ENCODE data around the gene ACP3.

Gene ACP3

DNA sequence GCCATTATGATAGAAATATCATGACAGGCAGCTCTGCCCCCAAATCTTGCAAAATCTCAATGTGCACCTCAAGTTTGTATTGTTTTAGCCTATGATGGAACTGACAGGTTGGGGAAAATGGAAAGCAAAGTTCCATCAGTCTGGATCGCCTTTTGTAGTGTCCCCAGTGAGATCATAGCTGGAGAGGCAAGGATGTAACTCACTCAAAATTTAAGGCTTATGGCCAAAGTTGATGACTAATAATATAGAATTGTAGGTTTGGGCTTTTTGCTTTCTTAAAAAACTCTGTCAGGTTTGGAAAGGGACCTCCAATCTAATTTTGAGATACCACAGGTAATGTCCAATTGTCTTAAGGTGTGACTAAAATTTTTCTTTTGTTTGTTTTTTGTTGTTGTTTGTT lies 1.4 kb upstream of the ACP3 start:
- Histone ChIP-seq H3K36me3 (ENCODE audit: control insufficient read depth, insufficient read depth, low read length) (no peaks in the 10 kb centered on the region), H3K4me1 (ENCODE audit: control insufficient read depth, insufficient read depth, low read length) (peaks cover 37% of the 10 kb centered on the region), H3K27me3 (ENCODE audit: control insufficient read depth, insufficient read depth, low read length) (no peaks in the 10 kb centered on the region), H3K27ac (ENCODE audit: low read depth, low read length) (no peak overlapping the region), H3K9me3 (ENCODE audit: control insufficient read depth, insufficient read depth, low read depth, low read length) (peaks cover 3% of the 10 kb centered on the region; the same call in 1 of the 2 replicates), H3K4me3 (ENCODE audit: low read depth, low read length) (no peak overlapping the region), H3K9ac (ENCODE audit: low read length) (no peak overlapping the region)

DNA sequence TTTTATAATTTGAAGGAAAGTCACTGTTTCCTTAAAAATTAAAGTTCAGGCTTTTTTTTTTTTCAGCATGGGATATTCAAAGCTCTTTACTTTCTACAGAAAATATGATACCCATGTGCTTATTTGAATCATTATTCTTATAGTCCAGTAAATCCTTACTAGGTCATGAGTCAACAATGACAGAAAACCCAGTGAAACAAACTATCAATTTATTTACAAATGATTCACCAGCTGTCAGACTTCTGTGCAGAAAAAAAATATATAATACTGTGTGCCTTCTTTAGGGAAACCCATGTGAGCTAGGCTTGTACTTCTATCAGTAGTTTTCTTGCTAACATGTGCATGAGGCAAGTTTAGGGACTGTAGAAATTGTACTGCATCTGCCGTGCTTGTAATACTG lies 1.2 kb downstream of the ACP3 start:
- H3K9me3 ChIP-seq (ENCODE audit: control insufficient read depth, insufficient read depth, low read depth, low read length), result peaks cover 2% of the 10 kb centered on the region; the same call in 1 of the 2 replicates
- H3K27ac ChIP-seq (ENCODE audit: low read depth, low read length), result no peak overlapping the region
- H3K4me1 ChIP-seq (ENCODE audit: control insufficient read depth, insufficient read depth, low read length), result peaks cover 32% of the 10 kb centered on the region
- H3K9ac ChIP-seq (ENCODE audit: low read length), result no peak overlapping the region
- no peaks in the 10 kb centered on the region for H3K36me3 ChIP-seq (ENCODE audit: control insufficient read depth, insufficient read depth, low read length)
- H3K27me3 ChIP-seq (ENCODE audit: control insufficient read depth, insufficient read depth, low read length), result no peaks in the 10 kb centered on the region
- no peak overlapping the region for H3K4me3 ChIP-seq (ENCODE audit: low read depth, low read length)

- no peak overlapping the region for H3K27ac ChIP-seq (ENCODE audit: low read depth, low read length)
- no peak overlapping the region for H3K4me3 ChIP-seq (ENCODE audit: low read depth, low read length)
- no peak overlapping the region for H3K9ac ChIP-seq (ENCODE audit: low read length)
- H3K9me3 ChIP-seq (ENCODE audit: control insufficient read depth, insufficient read depth, low read depth, low read length), result no peaks in the 10 kb centered on the region
- H3K4me1 ChIP-seq (ENCODE audit: control insufficient read depth, insufficient read depth, low read length), result peaks cover 32% of the 10 kb centered on the region
- no peaks in the 10 kb centered on the region for H3K36me3 ChIP-seq (ENCODE audit: control insufficient read depth, insufficient read depth, low read length)
- H3K27me3 ChIP-seq (ENCODE audit: control insufficient read depth, insufficient read depth, low read length), result no peaks in the 10 kb centered on the region
These were observed 4.1 kb downstream of the ACP3 start for GRCh38 chr3:132321304-132321703.

DNA sequence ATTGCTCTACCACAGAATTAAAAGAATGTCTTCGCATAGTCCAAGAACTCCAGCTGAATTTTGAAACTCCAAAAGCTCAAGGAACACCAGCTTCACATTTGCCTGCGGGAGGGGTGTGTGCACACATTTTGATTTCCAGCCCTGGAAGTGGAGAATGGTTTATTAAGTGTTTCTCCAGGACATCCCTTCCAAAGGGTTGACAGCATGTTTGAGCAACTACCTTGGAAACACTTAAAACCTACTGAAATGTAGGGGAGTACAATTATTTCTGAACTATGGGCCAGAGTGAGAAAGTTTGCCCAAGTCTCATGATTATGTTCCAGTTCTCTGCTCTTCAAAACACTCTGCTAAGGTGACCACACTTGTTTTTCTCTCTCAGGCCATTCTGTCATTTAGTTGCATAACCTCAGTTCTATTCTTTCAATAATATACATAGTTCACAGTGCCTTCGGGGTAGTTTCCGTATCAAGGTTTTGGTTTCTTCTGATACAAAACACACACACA lies 7.9 kb downstream of the ACP3 start:
- Histone ChIP-seq H3K4me3 (ENCODE audit: low read depth, low read length) (no peak overlapping the region), H3K36me3 (ENCODE audit: control insufficient read depth, insufficient read depth, low read length) (no peaks in the 10 kb centered on the region), H3K9ac (ENCODE audit: low read length) (no peak overlapping the region)

DNA sequence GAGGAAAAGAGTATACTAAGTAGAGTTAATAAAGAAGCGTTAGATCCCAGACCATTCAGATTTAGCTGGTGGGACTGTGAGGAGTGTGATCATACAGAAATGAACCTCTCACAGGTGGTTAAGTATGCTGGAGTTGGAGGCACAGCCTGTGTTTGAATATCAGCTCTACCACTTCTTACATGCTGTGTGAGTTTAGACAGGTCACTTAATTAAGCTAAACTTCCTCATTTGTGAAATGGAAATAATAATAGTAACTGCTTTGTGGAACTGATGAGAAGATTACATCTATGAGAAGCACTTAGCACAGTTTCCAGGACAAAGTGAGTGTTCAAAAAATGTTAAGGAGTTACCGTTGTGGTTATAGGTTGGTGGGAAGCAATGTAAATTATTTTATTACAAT lies 8.4 kb downstream of the ACP3 start:
- Histone ChIP-seq H3K27ac (ENCODE audit: low read depth, low read length) (no peak overlapping the region), H3K27me3 (ENCODE audit: control insufficient read depth, insufficient read depth, low read length) (no peaks in the 10 kb centered on the region), H3K4me3 (ENCODE audit: low read depth, low read length) (no peak overlapping the region), H3K9ac (ENCODE audit: low read length) (no peak overlapping the region), H3K9me3 (ENCODE audit: control insufficient read depth, insufficient read depth, low read depth, low read length) (no peaks in the 10 kb centered on the region), H3K36me3 (ENCODE audit: control insufficient read depth, insufficient read depth, low read length) (no peaks in the 10 kb centered on the region), H3K4me1 (ENCODE audit: control insufficient read depth, insufficient read depth, low read length) (no peaks in the 10 kb centered on the region)

More for the DNA sequence above, 7.9 kb downstream of the ACP3 start:
- Histone ChIP-seq H3K9me3 (ENCODE audit: control insufficient read depth, insufficient read depth, low read depth, low read length) (no peaks in the 10 kb centered on the region), H3K27ac (ENCODE audit: low read depth, low read length) (no peak overlapping the region), H3K4me1 (ENCODE audit: control insufficient read depth, insufficient read depth, low read length) (peaks cover 2% of the 10 kb centered on the region), H3K27me3 (ENCODE audit: control insufficient read depth, insufficient read depth, low read length) (no peaks in the 10 kb centered on the region)

- H3K9ac ChIP-seq (ENCODE audit: low read length), result no peak overlapping the region
- H3K4me1 ChIP-seq (ENCODE audit: control insufficient read depth, insufficient read depth, low read length), result no peaks in the 10 kb centered on the region
- H3K4me3 ChIP-seq (ENCODE audit: low read depth, low read length), result no peak overlapping the region
- no peaks in the 10 kb centered on the region for H3K9me3 ChIP-seq (ENCODE audit: control insufficient read depth, insufficient read depth, low read depth, low read length)
- no peak overlapping the region for H3K27ac ChIP-seq (ENCODE audit: low read depth, low read length)
- no peaks in the 10 kb centered on the region for H3K36me3 ChIP-seq (ENCODE audit: control insufficient read depth, insufficient read depth, low read length)
- no peaks in the 10 kb centered on the region for H3K27me3 ChIP-seq (ENCODE audit: control insufficient read depth, insufficient read depth, low read length)
These were observed 9.0 kb downstream of the ACP3 start for GRCh38 chr3:132326251-132326650.

DNA sequence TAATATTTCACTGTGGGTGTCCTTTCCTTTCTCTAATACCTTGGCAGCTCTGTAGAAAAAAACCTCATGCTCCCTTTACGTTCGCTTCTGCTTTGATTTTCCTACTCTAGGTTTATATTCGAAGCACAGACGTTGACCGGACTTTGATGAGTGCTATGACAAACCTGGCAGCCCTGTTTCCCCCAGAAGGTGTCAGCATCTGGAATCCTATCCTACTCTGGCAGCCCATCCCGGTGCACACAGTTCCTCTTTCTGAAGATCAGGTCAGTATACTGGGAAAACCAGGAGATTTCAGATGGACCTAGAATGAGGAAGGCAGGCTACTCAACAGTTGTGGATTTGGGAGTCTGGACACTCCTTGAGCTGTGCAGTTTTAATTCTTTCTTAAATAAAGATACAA lies 14.9 kb downstream of the ACP3 start:
- no peak overlapping the region for H3K9ac ChIP-seq (ENCODE audit: low read length)
- no peaks in the 10 kb centered on the region for H3K36me3 ChIP-seq (ENCODE audit: control insufficient read depth, insufficient read depth, low read length)
- H3K27ac ChIP-seq (ENCODE audit: low read depth, low read length), result no peak overlapping the region
- no peaks in the 10 kb centered on the region for H3K4me1 ChIP-seq (ENCODE audit: control insufficient read depth, insufficient read depth, low read length)
- no peak overlapping the region for H3K4me3 ChIP-seq (ENCODE audit: low read depth, low read length)
- no peaks in the 10 kb centered on the region for H3K27me3 ChIP-seq (ENCODE audit: control insufficient read depth, insufficient read depth, low read length)
- H3K9me3 ChIP-seq (ENCODE audit: control insufficient read depth, insufficient read depth, low read depth, low read length), result no peaks in the 10 kb centered on the region

GRCh38 chr3:132332508-132332907 lies 15.3 kb downstream of the ACP3 start:
- Histone ChIP-seq H3K4me3 (ENCODE audit: low read depth, low read length) (no peak overlapping the region), H3K9me3 (ENCODE audit: control insufficient read depth, insufficient read depth, low read depth, low read length) (no peaks in the 10 kb centered on the region), H3K36me3 (ENCODE audit: control insufficient read depth, insufficient read depth, low read length) (no peaks in the 10 kb centered on the region), H3K9ac (ENCODE audit: low read length) (no peak overlapping the region), H3K27me3 (ENCODE audit: control insufficient read depth, insufficient read depth, low read length) (no peaks in the 10 kb centered on the region), H3K4me1 (ENCODE audit: control insufficient read depth, insufficient read depth, low read length) (no peaks in the 10 kb centered on the region), H3K27ac (ENCODE audit: low read depth, low read length) (no peak overlapping the region)

GRCh38 chr3:132341746-132342145 lies 24.5 kb downstream of the ACP3 start:
- H3K36me3 ChIP-seq (ENCODE audit: control insufficient read depth, insufficient read depth, low read length), result no peaks in the 10 kb centered on the region
- H3K4me1 ChIP-seq (ENCODE audit: control insufficient read depth, insufficient read depth, low read length), result no peaks in the 10 kb centered on the region
- no peak overlapping the region for H3K4me3 ChIP-seq (ENCODE audit: low read depth, low read length)
- no peaks in the 10 kb centered on the region for H3K9me3 ChIP-seq (ENCODE audit: control insufficient read depth, insufficient read depth, low read depth, low read length)
- no peaks in the 10 kb centered on the region for H3K27me3 ChIP-seq (ENCODE audit: control insufficient read depth, insufficient read depth, low read length)
- H3K9ac ChIP-seq (ENCODE audit: low read length), result no peak overlapping the region
- no peak overlapping the region for H3K27ac ChIP-seq (ENCODE audit: low read depth, low read length)

DNA sequence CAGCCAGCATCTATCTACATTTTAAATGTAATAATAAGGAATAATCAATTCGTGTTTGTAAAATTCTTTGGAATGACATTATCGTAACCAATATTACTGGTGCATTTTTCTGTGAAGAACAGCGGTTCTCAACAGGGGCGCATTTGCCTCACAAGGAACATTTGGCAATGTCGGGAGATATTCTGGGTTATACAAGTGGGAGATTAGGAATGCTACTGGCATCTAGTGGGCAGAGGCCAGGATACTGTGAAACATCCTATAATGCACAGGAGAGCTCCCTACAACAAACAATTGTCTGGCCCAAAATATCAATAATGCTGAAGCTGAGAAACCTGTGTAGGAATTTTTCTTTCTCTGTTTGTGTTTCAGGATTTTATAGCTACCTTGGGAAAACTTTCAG lies 25.0 kb downstream of the ACP3 start:
- H3K4me3 ChIP-seq (ENCODE audit: low read depth, low read length), result no peak overlapping the region
- no peaks in the 10 kb centered on the region for H3K27me3 ChIP-seq (ENCODE audit: control insufficient read depth, insufficient read depth, low read length)
- no peaks in the 10 kb centered on the region for H3K9me3 ChIP-seq (ENCODE audit: control insufficient read depth, insufficient read depth, low read depth, low read length)
- no peak overlapping the region for H3K9ac ChIP-seq (ENCODE audit: low read length)
- H3K4me1 ChIP-seq (ENCODE audit: control insufficient read depth, insufficient read depth, low read length), result no peaks in the 10 kb centered on the region
- no peak overlapping the region for H3K27ac ChIP-seq (ENCODE audit: low read depth, low read length)
- H3K36me3 ChIP-seq (ENCODE audit: control insufficient read depth, insufficient read depth, low read length), result no peaks in the 10 kb centered on the region

DNA sequence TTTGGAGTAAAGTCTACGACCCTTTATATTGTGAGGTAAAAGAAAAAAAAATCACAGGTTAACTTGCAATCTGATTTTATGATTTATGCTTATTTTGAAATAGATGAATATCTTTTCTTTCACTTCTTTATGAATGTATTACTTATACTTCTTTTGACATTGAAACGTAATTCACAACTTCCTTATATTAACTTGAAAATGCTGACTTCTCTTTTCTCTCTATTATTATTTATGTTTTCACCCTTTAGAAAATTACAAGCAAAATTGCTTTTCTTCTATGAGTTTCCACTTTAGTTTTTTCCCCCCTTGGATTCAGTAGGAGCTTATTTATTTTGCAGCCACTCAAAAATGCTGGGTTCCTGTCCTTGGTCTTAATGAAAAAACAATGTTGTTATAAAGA lies 25.4 kb downstream of the ACP3 start:
- no peak overlapping the region for H3K27ac ChIP-seq (ENCODE audit: low read depth, low read length)
- no peaks in the 10 kb centered on the region for H3K27me3 ChIP-seq (ENCODE audit: control insufficient read depth, insufficient read depth, low read length)
- H3K9ac ChIP-seq (ENCODE audit: low read length), result no peak overlapping the region
- no peaks in the 10 kb centered on the region for H3K36me3 ChIP-seq (ENCODE audit: control insufficient read depth, insufficient read depth, low read length)
- H3K9me3 ChIP-seq (ENCODE audit: control insufficient read depth, insufficient read depth, low read depth, low read length), result no peaks in the 10 kb centered on the region
- no peaks in the 10 kb centered on the region for H3K4me1 ChIP-seq (ENCODE audit: control insufficient read depth, insufficient read depth, low read length)
- H3K4me3 ChIP-seq (ENCODE audit: low read depth, low read length), result no peak overlapping the region
